AG04449 (cell line): Measurements from ENCODE around the gene COX5B.

ENCODE experiments used
- CTCF ChIA-PET: fragments of 350-600 bp; formaldehyde crosslinking; extraction: SDS; loops from one replicate; lab custom pipeline; 2021; ENCODE audit warnings: antibody characterized with exemption; lab: Yijun Ruan, JAX
- POLR2A ChIA-PET: fragments of 400-600, 350-600 bp; formaldehyde crosslinking; extraction: SDS; loops from one replicate; lab custom pipeline; 2020; ENCODE audit warnings: antibody characterized with exemption, inconsistent platforms; lab: Yijun Ruan, JAX
- DNase-seq: peaks from one replicate; pipeline ENCODE4 v3.0.0-alpha.2; 2010; ENCODE audit warnings: low read depth, low spot score
- H3K4me3 ChIP-seq: 2 replicates; pipeline ENCODE4 v1.5.1; 2011; ENCODE audit warnings: low read depth, mild to moderate bottlenecking, control low read depth, low read length
- TF ChIP-seq, protein P1 (sequence below): IDR thresholded peaks from one replicate; pipeline ENCODE4 v1.5.1; 2011; ENCODE audit warnings: mild to moderate bottlenecking, moderate library complexity, low read length, control low read depth, inconsistent platforms; ENCODE audit not compliant: insufficient read depth; ENCODE audit errors: missing control alignments

Gene COX5B

DNA sequence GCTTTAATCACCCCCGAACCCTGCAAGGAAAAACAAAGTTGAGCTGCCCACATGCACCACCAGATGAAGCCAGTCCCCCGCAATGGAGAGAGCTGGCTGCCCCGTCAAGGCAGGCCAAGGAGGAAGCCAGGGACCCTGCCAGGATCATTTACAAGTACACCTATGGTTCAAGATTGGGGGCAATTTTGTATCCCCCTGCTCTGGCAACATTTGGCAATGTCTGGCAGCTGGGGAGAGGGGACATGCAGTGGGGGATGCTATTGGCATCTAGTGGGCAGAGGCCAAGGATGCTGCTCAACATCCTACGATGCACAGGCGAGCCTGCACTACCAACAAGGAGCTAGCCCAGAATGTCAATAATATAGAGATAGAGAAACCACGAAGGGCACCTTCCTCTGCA is 16.1 kb downstream of the COX5B start:
- peak overlapping the region; percentile 70 for H3K4me3 ChIP-seq
- ChIA-PET POLR2A (interaction anchor here (0.9 to 1.8 kb wide), 4 partner anchors 8 to 16 kb away, joined by 4 to 23 read pairs (median 6); partner anchors contain the start of gene COX5B), CTCF (interaction anchor here (1.0 to 7.6 kb wide), 7 partner anchors 8 to 71 kb away, joined by 4 to 87 read pairs (median 11); partner anchors contain the start of gene COX5B)
- TF ChIP-seq, protein P1, sequence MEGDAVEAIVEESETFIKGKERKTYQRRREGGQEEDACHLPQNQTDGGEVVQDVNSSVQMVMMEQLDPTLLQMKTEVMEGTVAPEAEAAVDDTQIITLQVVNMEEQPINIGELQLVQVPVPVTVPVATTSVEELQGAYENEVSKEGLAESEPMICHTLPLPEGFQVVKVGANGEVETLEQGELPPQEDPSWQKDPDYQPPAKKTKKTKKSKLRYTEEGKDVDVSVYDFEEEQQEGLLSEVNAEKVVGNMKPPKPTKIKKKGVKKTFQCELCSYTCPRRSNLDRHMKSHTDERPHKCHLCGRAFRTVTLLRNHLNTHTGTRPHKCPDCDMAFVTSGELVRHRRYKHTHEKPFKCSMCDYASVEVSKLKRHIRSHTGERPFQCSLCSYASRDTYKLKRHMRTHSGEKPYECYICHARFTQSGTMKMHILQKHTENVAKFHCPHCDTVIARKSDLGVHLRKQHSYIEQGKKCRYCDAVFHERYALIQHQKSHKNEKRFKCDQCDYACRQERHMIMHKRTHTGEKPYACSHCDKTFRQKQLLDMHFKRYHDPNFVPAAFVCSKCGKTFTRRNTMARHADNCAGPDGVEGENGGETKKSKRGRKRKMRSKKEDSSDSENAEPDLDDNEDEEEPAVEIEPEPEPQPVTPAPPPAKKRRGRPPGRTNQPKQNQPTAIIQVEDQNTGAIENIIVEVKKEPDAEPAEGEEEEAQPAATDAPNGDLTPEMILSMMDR: no peak
- DNase-seq: no peak

DNA sequence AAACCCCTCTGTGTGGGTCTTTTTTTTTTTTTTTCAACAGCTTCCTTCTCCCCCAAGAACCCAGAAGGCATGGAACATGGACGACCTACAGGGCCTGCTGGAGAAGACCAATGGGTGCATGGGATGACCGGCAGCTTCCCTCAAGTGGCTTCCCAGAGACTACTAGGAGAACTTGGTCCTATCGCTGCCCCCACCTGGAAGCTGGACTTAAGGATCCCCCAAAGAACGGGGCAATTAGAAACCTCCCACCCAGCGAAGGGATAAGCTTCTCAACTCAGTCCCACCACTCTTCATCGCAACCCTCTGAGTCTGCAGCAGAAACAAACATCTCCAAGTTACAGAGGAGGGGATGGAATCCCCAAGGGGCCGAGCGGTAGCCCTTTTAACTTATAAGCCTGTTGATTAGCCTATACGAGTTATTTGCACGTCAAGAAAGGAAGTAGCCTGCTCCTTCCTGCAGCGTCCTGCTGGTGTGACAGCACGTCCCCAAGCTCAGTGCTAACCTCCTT is 16.6 kb downstream of the COX5B start:
- TF ChIP-seq, protein P1: no peak
- POLR2A ChIA-PET: interaction anchor here (0.9 to 1.8 kb wide), 4 partner anchors 9 to 16 kb away, joined by 4 to 23 read pairs (median 6); partner anchors contain the start of gene COX5B
- CTCF ChIA-PET: interaction anchor here (1.0 to 7.6 kb wide), 6 partner anchors 9 to 72 kb away, joined by 6 to 87 read pairs (median 22); partner anchors contain the start of gene COX5B
- no peak for DNase-seq
- peak overlapping the region; percentile 70 for H3K4me3 ChIP-seq

DNA sequence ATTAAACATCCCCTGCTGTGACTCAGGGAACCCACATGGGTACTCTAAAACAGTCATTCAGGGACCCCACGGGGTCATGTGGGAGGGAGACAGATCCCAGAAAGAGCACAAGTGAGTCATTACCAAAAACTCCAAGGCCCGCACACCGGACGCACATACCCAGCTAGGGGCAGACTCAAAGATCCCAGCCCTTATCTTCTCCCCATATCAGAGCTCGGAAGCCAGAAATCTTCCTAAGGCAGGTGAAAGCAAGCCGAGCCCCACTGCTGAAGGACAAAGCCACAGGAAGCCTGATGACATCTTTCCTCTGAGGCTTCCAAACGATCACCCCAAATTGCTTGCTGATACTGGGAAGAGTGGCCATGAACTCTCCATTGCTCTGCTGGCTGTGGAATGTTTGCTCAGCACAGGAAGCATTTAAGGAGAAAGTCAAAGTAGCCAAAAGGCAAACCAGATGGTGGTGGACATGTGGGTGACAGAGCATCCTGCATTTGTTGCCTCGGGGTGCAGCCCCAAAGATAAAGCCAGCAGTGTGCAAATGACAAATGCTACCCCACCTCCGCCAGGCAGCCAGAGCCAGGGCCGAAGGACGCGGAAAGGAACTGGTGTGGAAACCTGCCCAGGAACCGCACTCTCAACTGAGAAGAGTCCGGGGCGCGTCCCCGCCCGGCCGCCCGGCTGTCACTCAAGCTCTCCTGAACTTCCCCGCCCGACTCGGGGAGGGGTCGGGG is 17.2 kb downstream of the COX5B start:
- H3K4me3 ChIP-seq: peak overlapping the region; percentile 70
- DNase-seq: peak; percentile 63
- TF ChIP-seq, protein P1: no peak
- POLR2A ChIA-PET: interaction anchor here (0.9 to 1.8 kb wide), 4 partner anchors 9 to 17 kb away, joined by 4 to 23 read pairs (median 6); partner anchors contain the start of gene COX5B
- CTCF ChIA-PET: interaction anchor here (1.0 to 7.6 kb wide), 7 partner anchors 9 to 72 kb away, joined by 5 to 87 read pairs (median 11); partner anchors contain the start of gene COX5B

DNA sequence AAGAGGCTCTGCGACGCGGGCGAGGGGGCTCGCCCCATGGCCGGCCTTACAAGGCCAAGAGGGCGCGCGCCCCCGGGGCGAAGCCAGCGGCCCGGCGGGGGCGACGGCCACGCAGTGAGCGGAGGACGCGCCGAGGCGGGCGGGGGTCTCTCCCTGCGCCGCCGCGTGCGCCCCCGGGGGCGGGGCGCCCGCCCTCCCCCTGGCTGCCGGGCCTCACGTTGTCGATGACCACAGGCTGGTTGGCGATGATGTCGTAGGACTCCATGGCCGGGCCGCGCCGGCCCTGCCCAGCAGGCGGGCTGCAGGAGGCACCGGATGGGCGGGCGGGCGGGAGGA is 17.7 kb downstream of the COX5B start:
- TF ChIP-seq, protein P1: no peak
- CTCF ChIA-PET: interaction anchor here (1.0 to 7.6 kb wide), 7 partner anchors 9 to 73 kb away, joined by 3 to 87 read pairs (median 12); partner anchors contain the start of gene COX5B

DNA sequence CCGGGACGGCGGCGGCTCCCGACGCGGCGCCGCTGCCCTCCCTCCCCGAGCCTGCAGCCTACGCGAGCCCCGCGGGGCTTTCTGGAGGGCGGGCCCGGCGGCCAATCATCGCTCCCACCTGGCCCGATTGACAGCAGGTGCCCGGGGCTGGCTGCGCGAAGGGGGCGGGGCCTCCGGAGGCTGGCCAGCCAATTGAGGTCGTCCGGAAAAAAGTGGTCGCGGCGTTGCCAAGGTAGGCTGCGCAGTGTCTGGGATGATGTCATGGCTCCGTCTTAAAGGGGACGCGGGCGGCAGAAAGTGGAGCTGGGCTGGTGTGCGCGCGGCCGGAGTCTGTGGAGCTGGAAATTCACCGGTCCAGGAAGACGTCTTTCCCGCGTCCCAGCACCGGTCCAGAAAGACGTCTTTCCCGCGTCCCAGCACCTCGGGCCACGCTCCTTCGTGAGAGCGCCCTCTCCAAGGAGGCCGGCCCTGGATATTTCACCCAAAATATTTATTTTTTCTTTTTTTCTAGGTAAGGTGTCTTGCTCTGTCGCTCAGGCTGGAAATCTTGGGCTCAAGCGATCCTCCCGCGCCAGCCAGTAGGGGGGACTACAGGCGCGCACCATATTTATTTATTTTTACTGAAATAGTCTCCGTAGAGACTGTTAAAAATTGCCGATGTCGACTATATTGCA is 18.2 kb downstream of the COX5B start, which contains the start of gene ACTR1B:
Gene ACTR1B (minus strand): TSS at position 83 of the 674 bp plus-strand sequence. CDS start 154 bp downstream, outside the sequence.
- peak within 1 kb of the TSS; percentile 70 for H3K4me3 ChIP-seq
- TF ChIP-seq, protein P1: peak; percentile 31
- DNase-seq: peak; percentile 81
- ChIA-PET POLR2A (interaction anchor here (1.0 to 2.2 kb wide), 3 partner anchors 9 to 18 kb away, joined by 3 to 22 read pairs (median 4); partner anchors contain the start of gene COX5B), CTCF (interaction anchor here (0.9 to 7.6 kb wide), 10 partner anchors 9 to 73 kb away, joined by 3 to 87 read pairs (median 7); partner anchors contain the start of gene COX5B)

More for the DNA sequence above, 17.7 kb downstream of the COX5B start:
- peak overlapping the region; percentile 70 for H3K4me3 ChIP-seq
- no peak for DNase-seq
- POLR2A ChIA-PET: interaction anchor here (1.0 to 2.2 kb wide), 4 partner anchors 15 to 18 kb away, joined by 4 to 23 read pairs (median 14); partner anchors contain the start of gene COX5B
